ENCODE results near the gene RNF207.

Gene RNF207

GRCh38 chr1:6237093-6237492, 31.2 kb downstream of the RNF207 start:
- Histone ChIP-seq H3K27me3 (ENCODE audit: control insufficient read depth, insufficient read depth, low read length) (peaks cover 23% of the 10 kb centered on the region), H3K4me3 (ENCODE audit: low read depth, low read length) (no peak overlapping the region; the same call in 1 of the 2 replicates), H3K36me3 (ENCODE audit: control insufficient read depth, insufficient read depth, low read length) (peaks cover 20% of the 10 kb centered on the region), H3K9me3 (ENCODE audit: control insufficient read depth, insufficient read depth, low read depth, low read length) (no peaks in the 10 kb centered on the region), H3K27ac (ENCODE audit: low read depth, low read length) (no peak overlapping the region), H3K9ac (ENCODE audit: low read length) (no peak overlapping the region), H3K4me1 (ENCODE audit: control insufficient read depth, insufficient read depth, low read length) (peaks cover 42% of the 10 kb centered on the region)

- peaks cover 52% of the 10 kb centered on the region for H3K4me1 ChIP-seq (ENCODE audit: control insufficient read depth, insufficient read depth, low read length)
- no peaks in the 10 kb centered on the region for H3K9me3 ChIP-seq (ENCODE audit: control insufficient read depth, insufficient read depth, low read depth, low read length)
- H3K27ac ChIP-seq (ENCODE audit: low read depth, low read length), result peak overlapping the region; percentile 81
- peak overlapping the region; percentile 38 for H3K4me3 ChIP-seq (ENCODE audit: low read depth, low read length)
- peak overlapping the region; percentile 72 for H3K9ac ChIP-seq (ENCODE audit: low read length)
- H3K36me3 ChIP-seq (ENCODE audit: control insufficient read depth, insufficient read depth, low read length), result peaks cover 3% of the 10 kb centered on the region; the same call in 1 of the 2 replicates
- H3K27me3 ChIP-seq (ENCODE audit: control insufficient read depth, insufficient read depth, low read length), result peaks cover 41% of the 10 kb centered on the region
Measured at GRCh38 chr1:6239213-6239752, 33.4 kb downstream of the RNF207 start.

- H3K27me3 ChIP-seq (ENCODE audit: control insufficient read depth, insufficient read depth, low read length), result peaks cover 49% of the 10 kb centered on the region
- H3K27ac ChIP-seq (ENCODE audit: low read depth, low read length), result peak overlapping the region; percentile 77
- H3K4me1 ChIP-seq (ENCODE audit: control insufficient read depth, insufficient read depth, low read length), result peaks cover 44% of the 10 kb centered on the region
- H3K4me3 ChIP-seq (ENCODE audit: low read depth, low read length), result peak overlapping the region; percentile 10
- H3K9me3 ChIP-seq (ENCODE audit: control insufficient read depth, insufficient read depth, low read depth, low read length), result no peaks in the 10 kb centered on the region
- H3K9ac ChIP-seq (ENCODE audit: low read length), result peak overlapping the region; percentile 54
- no peaks in the 10 kb centered on the region for H3K36me3 ChIP-seq (ENCODE audit: control insufficient read depth, insufficient read depth, low read length)
Measured at GRCh38 chr1:6239950-6240768, 34.2 kb downstream of the RNF207 start.

- H3K9ac ChIP-seq (ENCODE audit: low read length), result peak overlapping the region; percentile 51
- H3K9me3 ChIP-seq (ENCODE audit: control insufficient read depth, insufficient read depth, low read depth, low read length), result no peaks in the 10 kb centered on the region
- peak overlapping the region; percentile 33 for H3K4me3 ChIP-seq (ENCODE audit: low read depth, low read length)
- H3K4me1 ChIP-seq (ENCODE audit: control insufficient read depth, insufficient read depth, low read length), result peaks cover 42% of the 10 kb centered on the region
- H3K36me3 ChIP-seq (ENCODE audit: control insufficient read depth, insufficient read depth, low read length), result no peaks in the 10 kb centered on the region
- no peak overlapping the region for H3K27ac ChIP-seq (ENCODE audit: low read depth, low read length)
- H3K27me3 ChIP-seq (ENCODE audit: control insufficient read depth, insufficient read depth, low read length), result peaks cover 56% of the 10 kb centered on the region
Measured at GRCh38 chr1:6241107-6241886, 35.4 kb downstream of the RNF207 start.

- peak overlapping the region; percentile 35 for H3K4me3 ChIP-seq (ENCODE audit: low read depth, low read length)
- peak overlapping the region; percentile 51 for H3K9ac ChIP-seq (ENCODE audit: low read length)
- peaks cover 45% of the 10 kb centered on the region for H3K4me1 ChIP-seq (ENCODE audit: control insufficient read depth, insufficient read depth, low read length)
- H3K27me3 ChIP-seq (ENCODE audit: control insufficient read depth, insufficient read depth, low read length), result peaks cover 63% of the 10 kb centered on the region
- H3K36me3 ChIP-seq (ENCODE audit: control insufficient read depth, insufficient read depth, low read length), result no peaks in the 10 kb centered on the region
- H3K27ac ChIP-seq (ENCODE audit: low read depth, low read length), result no peak overlapping the region
- no peaks in the 10 kb centered on the region for H3K9me3 ChIP-seq (ENCODE audit: control insufficient read depth, insufficient read depth, low read depth, low read length)
Measured at GRCh38 chr1:6241887-6242740, 36.2 kb downstream of the RNF207 start.

GRCh38 chr1:6243053-6243834, 37.3 kb downstream of the RNF207 start:
- Histone ChIP-seq H3K27me3 (ENCODE audit: control insufficient read depth, insufficient read depth, low read length) (peaks cover 74% of the 10 kb centered on the region), H3K4me3 (ENCODE audit: low read depth, low read length) (peak overlapping the region; percentile 30; the same call in 1 of the 2 replicates)

GRCh38 chr1:6243993-6244392, 38.1 kb downstream of the RNF207 start, which contains the start of gene HES3:
Gene HES3 (plus strand): TSS chr1:6244179. CDS start chr1:6244366, 187 bp downstream.
- peaks cover 82% of the 10 kb centered on the region for H3K27me3 ChIP-seq (ENCODE audit: control insufficient read depth, insufficient read depth, low read length)
- no peaks in the 10 kb centered on the region for H3K36me3 ChIP-seq (ENCODE audit: control insufficient read depth, insufficient read depth, low read length)
- no peak within 1 kb of the TSS for H3K27ac ChIP-seq (ENCODE audit: low read depth, low read length)
- H3K9me3 ChIP-seq (ENCODE audit: control insufficient read depth, insufficient read depth, low read depth, low read length), result no peaks in the 10 kb centered on the region
- peak within 1 kb of the TSS; percentile 71 for H3K4me3 ChIP-seq (ENCODE audit: low read depth, low read length)
- peak within 1 kb of the TSS; percentile 43 for H3K9ac ChIP-seq (ENCODE audit: low read length)
- H3K4me1 ChIP-seq (ENCODE audit: control insufficient read depth, insufficient read depth, low read length), result peaks cover 43% of the 10 kb centered on the region

More at GRCh38 chr1:6243053-6243834, 37.3 kb downstream of the RNF207 start:
- peaks cover 42% of the 10 kb centered on the region for H3K4me1 ChIP-seq (ENCODE audit: control insufficient read depth, insufficient read depth, low read length)
- H3K36me3 ChIP-seq (ENCODE audit: control insufficient read depth, insufficient read depth, low read length), result no peaks in the 10 kb centered on the region
- H3K9ac ChIP-seq (ENCODE audit: low read length), result no peak overlapping the region
- no peaks in the 10 kb centered on the region for H3K9me3 ChIP-seq (ENCODE audit: control insufficient read depth, insufficient read depth, low read depth, low read length)
- no peak overlapping the region for H3K27ac ChIP-seq (ENCODE audit: low read depth, low read length)

GRCh38 chr1:6244401-6245049, 38.6 kb downstream of the RNF207 start:
- peak overlapping the region; percentile 71 for H3K4me3 ChIP-seq (ENCODE audit: low read depth, low read length)
- peaks cover 87% of the 10 kb centered on the region for H3K27me3 ChIP-seq (ENCODE audit: control insufficient read depth, insufficient read depth, low read length)
- no peak overlapping the region for H3K9ac ChIP-seq (ENCODE audit: low read length)
- H3K4me1 ChIP-seq (ENCODE audit: control insufficient read depth, insufficient read depth, low read length), result peaks cover 39% of the 10 kb centered on the region
- H3K9me3 ChIP-seq (ENCODE audit: control insufficient read depth, insufficient read depth, low read depth, low read length), result no peaks in the 10 kb centered on the region
- no peaks in the 10 kb centered on the region for H3K36me3 ChIP-seq (ENCODE audit: control insufficient read depth, insufficient read depth, low read length)
- H3K27ac ChIP-seq (ENCODE audit: low read depth, low read length), result no peak overlapping the region

GRCh38 chr1:6245086-6245868, 39.4 kb downstream of the RNF207 start:
- Histone ChIP-seq H3K27ac (ENCODE audit: low read depth, low read length) (no peak overlapping the region), H3K27me3 (ENCODE audit: control insufficient read depth, insufficient read depth, low read length) (peaks cover 90% of the 10 kb centered on the region), H3K36me3 (ENCODE audit: control insufficient read depth, insufficient read depth, low read length) (no peaks in the 10 kb centered on the region), H3K9ac (ENCODE audit: low read length) (peak overlapping the region; percentile 43), H3K9me3 (ENCODE audit: control insufficient read depth, insufficient read depth, low read depth, low read length) (no peaks in the 10 kb centered on the region), H3K4me1 (ENCODE audit: control insufficient read depth, insufficient read depth, low read length) (peaks cover 34% of the 10 kb centered on the region), H3K4me3 (ENCODE audit: low read depth, low read length) (peak overlapping the region; percentile 71)

All from HUES6 (cell line).